Measurements from ENCODE around the gene FLT3. TPM values are rescaled to one million over a fixed set of nuclear protein-coding genes. Genes with fewer than 3 reads are reported as not detected.

Gene FLT3
- total RNA-seq, 1 donor from 2014 or later: not detected

DNA sequence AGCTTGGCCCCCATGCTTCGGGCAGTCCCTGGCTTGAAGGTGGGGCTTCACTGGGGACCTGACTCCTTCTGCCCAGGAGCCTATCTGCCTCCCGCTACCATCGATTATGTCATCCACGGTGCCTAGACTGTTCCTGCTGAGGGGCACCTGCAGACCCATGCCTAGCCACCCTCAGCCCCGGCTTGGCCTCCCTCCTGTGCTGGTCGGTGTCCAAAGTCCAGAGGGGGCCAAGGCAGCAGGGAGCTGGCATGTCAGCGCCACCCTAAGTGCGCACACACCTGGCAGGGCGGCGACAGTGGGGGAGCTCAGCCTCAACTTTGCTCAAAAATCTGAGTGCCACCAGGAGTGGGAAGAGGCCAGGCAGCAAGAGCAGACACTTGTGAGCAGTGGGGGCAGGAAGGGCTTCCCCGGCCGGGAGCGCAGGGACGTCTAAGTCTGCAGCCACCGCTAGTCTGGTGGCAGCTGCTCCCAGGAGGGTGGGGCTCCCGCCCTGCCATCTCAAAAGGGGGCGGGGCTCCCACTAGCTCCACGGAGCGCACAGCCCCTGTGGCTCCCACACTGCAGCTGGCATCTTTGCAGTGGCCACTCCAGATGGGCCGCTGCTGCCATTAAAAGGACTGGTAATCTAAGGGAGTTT is 98.4 kb downstream of the FLT3 start:
- DNase-seq (ENCODE audit: low spot score): no peak

- no peak for DNase-seq (ENCODE audit: low spot score)
These were observed 99.3 kb downstream of the FLT3 start for GRCh38 chr13:28001049-28001448.

GRCh38 chr13:28000567-28000966 is 99.8 kb downstream of the FLT3 start:
- DNase-seq (ENCODE audit: low spot score): no peak

DNA sequence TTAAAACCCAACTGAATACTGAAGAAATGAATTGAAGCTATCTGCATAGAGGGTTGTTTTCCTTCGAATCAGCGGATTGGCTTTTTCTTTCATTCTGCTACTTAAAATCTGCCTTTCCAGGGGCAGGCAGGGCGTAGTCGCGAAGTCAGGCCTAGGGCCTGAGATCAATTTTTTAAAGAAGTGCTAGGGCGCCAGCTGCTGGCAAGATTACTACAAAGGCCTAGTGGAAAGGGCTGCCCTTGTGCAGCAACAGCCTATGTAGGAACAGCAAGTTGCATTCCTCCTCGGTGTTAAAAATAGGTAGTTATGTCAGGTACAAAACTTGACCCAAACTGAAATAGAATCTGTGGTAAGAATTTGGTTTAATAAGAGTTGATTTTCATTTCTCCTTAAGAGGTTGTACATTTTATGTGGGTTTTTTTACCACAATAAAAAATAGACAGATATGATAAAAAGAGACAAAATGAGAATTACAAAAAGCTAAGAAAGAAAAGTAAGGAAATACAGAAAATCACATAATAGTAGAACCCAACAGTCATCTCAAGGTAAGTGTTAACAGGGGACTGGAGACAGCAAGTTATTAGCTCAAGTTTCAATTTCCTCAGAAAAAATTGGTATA is 102.4 kb downstream of the FLT3 start:
- peak; percentile 78 for DNase-seq (ENCODE audit: low spot score)

- no peak for DNase-seq (ENCODE audit: low spot score)
These were observed 108.5 kb downstream of the FLT3 start for GRCh38 chr13:27991881-27992280.

GRCh38 chr13:27988520-27988919 is 111.9 kb downstream of the FLT3 start, which contains the start of gene URAD:
Gene URAD (minus strand): TSS chr13:27988693. CDS start chr13:27988637, 56 bp downstream.
- DNase-seq (ENCODE audit: low spot score): no peak

DNA sequence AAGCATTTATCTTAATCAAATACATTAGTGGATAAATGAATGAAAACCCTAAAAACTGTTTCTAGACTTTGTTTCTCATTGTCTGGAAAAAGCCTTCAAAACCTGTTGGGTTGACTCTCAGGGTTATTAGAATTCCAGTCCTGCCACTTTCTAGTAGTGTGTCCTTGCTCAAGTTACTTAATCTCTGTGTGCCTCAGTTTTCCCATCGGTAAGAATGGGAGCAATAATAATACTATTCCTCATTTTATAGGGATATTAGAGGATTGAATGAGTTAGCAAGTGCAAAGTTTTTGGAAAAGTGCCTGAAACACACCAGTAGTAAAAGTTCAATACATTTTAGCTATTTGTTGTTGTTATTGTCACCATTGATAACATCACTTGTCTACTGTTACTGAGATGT is 114.8 kb downstream of the FLT3 start:
- DNase-seq (ENCODE audit: low spot score): no peak

- DNase-seq (ENCODE audit: low spot score): no peak
These were observed 118.0 kb downstream of the FLT3 start for GRCh38 chr13:27982361-27982760.

DNA sequence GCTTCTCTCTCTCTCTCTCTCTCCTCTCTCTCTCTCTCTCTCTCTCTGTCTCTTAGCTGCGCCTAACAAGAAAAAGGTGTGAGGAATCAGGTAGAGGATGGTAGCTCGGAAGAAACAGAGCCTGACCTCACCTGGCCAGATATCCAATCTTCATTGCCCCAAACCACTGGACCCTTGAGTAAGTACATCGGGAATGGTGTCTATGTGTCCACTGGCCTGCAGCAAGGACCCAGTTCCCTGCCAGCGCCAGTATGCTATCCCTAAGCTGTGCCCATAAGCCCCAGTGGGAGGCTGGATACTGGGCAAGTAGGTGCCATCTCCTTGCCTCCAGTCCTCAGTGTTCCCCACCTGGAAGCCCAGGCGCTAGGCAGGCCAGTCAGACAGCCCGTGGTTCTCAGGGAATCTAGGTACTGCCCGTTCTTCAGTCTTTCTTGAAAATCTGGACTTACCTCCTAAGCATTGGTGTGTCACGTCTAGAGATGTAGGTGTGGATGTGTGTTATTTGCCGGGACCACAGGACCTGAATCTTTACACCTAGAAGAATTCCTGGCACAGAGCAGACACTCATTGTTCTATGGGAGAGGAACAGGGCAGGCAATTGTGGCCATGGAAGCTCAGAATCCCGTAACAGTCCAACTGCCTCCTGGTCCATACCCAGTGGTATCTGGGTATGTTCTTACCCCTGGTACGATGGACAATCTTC is 119.2 kb downstream of the FLT3 start:
- DNase-seq (ENCODE audit: low spot score): no peak

- DNase-seq (ENCODE audit: low spot score): no peak
These were observed 119.9 kb downstream of the FLT3 start for GRCh38 chr13:27980280-27980998.

DNA sequence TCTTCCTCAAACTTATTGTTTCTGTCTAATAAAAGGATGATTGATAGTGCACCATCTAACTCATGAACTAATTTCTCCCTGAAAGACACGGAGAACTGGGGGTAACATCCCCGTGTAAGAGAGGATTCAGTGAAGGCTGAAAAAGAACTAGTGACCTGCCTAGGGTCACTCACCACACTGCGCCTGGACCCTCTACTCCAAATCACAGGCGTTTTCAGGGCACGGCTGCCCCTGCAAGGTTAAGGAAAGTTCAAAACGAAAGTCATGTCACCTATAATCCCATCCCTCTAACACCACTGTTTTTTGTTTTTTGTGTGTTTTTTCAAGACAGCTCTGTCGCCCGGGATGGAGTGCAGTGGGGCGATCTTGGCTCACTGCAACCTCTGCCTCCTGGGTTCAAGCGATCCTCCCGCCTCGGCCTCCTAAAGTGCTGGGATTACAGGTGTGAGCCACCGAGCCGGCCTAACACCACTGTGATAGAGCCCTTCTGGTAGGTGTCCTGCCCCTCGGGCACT is 120.6 kb downstream of the FLT3 start:
- no peak for DNase-seq (ENCODE audit: low spot score)

GRCh38 chr13:27979001-27979643 is 121.3 kb downstream of the FLT3 start:
- no peak for DNase-seq (ENCODE audit: low spot score)

GRCh38 chr13:27978301-27978968 is 121.9 kb downstream of the FLT3 start:
- DNase-seq (ENCODE audit: low spot score): no peak

- DNase-seq (ENCODE audit: low spot score): no peak
These were observed 122.7 kb downstream of the FLT3 start for GRCh38 chr13:27977476-27978300.

DNA sequence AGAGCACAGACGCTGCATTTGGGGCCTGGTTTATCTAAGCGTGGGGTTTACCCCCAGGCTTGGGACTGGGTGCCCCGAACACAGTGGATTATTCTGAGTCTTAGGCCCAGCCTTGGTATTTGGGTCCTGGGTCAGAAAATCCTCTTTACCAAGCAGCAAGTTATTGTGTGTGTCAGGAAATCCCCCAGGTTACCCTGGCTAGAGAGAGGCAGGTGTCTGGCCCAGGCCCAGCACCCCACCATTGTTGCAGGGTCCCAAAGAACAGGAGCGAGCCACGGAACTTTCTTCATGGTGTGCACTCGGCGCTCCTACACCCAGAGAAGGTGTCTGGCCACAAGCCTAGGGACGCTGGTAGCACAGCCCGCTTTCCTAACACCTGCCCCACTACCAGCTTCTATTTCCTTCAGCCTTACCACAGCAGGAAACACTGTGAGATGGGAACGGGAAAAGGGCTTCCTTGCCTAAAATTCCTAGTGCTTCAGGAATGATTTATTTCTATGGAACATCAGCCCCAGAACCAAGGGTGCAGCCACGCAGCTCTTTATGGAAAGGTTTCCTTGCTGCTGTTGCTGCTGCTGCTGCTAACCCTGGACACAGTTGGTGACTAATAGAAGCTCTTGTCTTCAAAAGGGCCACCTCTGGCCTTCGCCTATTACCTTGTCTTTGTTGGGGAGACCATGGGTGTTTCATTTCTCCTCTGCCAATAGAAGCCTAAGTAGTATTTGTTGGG is 123.8 kb downstream of the FLT3 start:
- no peak for DNase-seq (ENCODE audit: low spot score)

- DNase-seq (ENCODE audit: low spot score): no peak
These were observed 124.6 kb downstream of the FLT3 start for GRCh38 chr13:27975564-27976361.

GRCh38 chr13:27973961-27974662 is 126.3 kb downstream of the FLT3 start:
- no peak for DNase-seq (ENCODE audit: low spot score)

DNA sequence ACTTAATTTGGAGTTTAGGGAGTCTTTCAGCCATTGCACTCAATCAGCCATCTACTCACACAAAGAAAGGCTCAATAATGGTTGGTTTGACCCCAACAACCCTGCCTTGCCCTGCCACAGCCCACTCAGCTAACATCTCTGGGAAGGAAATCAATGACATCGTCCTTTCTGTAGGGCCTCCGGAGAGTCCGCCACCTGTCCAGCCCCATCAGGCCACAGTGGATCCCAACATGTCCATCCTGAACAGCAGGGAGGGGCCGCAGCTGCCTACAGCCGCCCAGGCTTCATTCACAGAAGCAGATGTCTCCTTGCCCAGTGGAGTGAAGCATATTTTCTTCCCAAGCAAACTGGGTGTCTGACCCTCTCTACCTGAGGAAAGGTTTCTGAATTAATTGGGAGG is 127.1 kb downstream of the FLT3 start:
- DNase-seq (ENCODE audit: low spot score): no peak

Data from umbilical cord (tissue), 2 donors.